ENCODE results near the gene KRTCAP2.
A peak's percentile ranks its signal among the peaks of the same experiment; 100 is the strongest.
"Not testable (repeated sequence)": the region's sequence is repeated elsewhere in the genome, so short reads cannot be mapped to it uniquely, and the experiment has no call there.

Gene KRTCAP2

GRCh38 chr1:155172732-155173477, at the start of gene KRTCAP2:
KRTCAP2 (minus strand) TSS chr1:155173304; CDS start chr1:155173224, 80 bp downstream.
- DNase-seq (ENCODE audit: low read depth, low spot score), result peak; percentile 85

GRCh38 chr1:155220211-155220965, 47.3 kb upstream of the KRTCAP2 start:
- DNase-seq (ENCODE audit: low read depth, low spot score), result not testable (repeated sequence)

GRCh38 chr1:155219592-155220031, 46.5 kb upstream of the KRTCAP2 start:
- no peak for DNase-seq (ENCODE audit: low read depth, low spot score)

- DNase-seq (ENCODE audit: low read depth, low spot score), result no peak
These were observed 45.9 kb upstream of the KRTCAP2 start for GRCh38 chr1:155218854-155219591.

GRCh38 chr1:155214702-155215101, 41.6 kb upstream of the KRTCAP2 start:
- not testable (repeated sequence) for DNase-seq (ENCODE audit: low read depth, low spot score)

GRCh38 chr1:155212051-155212440, 38.9 kb upstream of the KRTCAP2 start:
- DNase-seq (ENCODE audit: low read depth, low spot score), result not testable (repeated sequence)

- not testable (repeated sequence) for DNase-seq (ENCODE audit: low read depth, low spot score)
These were observed 38.4 kb upstream of the KRTCAP2 start for GRCh38 chr1:155211381-155212050.

- no peak for DNase-seq (ENCODE audit: low read depth, low spot score)
These were observed 37.4 kb upstream of the KRTCAP2 start for GRCh38 chr1:155210314-155211104.

- no peak for DNase-seq (ENCODE audit: low read depth, low spot score)
These were observed 36.2 kb upstream of the KRTCAP2 start for GRCh38 chr1:155209312-155209721.

GRCh38 chr1:155208541-155209311, 35.6 kb upstream of the KRTCAP2 start, which contains the start of gene MTX1:
MTX1 (plus strand) TSS chr1:155208695; CDS start chr1:155208805, 110 bp downstream.
- DNase-seq (ENCODE audit: low read depth, low spot score), result peak; percentile 82

- DNase-seq (ENCODE audit: low read depth, low spot score), result no peak
These were observed 34.9 kb upstream of the KRTCAP2 start, which contains the start of gene THBS3 for GRCh38 chr1:155207806-155208540. THBS3 (minus strand) TSS chr1:155207897; CDS start chr1:155207876, 21 bp downstream.

GRCh38 chr1:155206891-155207805, 34.0 kb upstream of the KRTCAP2 start:
- DNase-seq (ENCODE audit: low read depth, low spot score), result peak; percentile 86

GRCh38 chr1:155205969-155206593, 33.0 kb upstream of the KRTCAP2 start:
- no peak for DNase-seq (ENCODE audit: low read depth, low spot score)

- DNase-seq (ENCODE audit: low read depth, low spot score), result no peak
These were observed 31.9 kb upstream of the KRTCAP2 start for GRCh38 chr1:155205035-155205434.

GRCh38 chr1:155202731-155203515, 29.8 kb upstream of the KRTCAP2 start:
- no peak for DNase-seq (ENCODE audit: low read depth, low spot score)

GRCh38 chr1:155202198-155202597, 29.1 kb upstream of the KRTCAP2 start:
- DNase-seq (ENCODE audit: low read depth, low spot score), result no peak

- DNase-seq (ENCODE audit: low read depth, low spot score), result no peak
These were observed 27.8 kb upstream of the KRTCAP2 start for GRCh38 chr1:155200920-155201319.
